Measurements from ENCODE around the gene ENPP3.
A peak's percentile ranks its signal among the peaks of the same experiment; 100 is the strongest.

The ENPP3 gene

DNA sequence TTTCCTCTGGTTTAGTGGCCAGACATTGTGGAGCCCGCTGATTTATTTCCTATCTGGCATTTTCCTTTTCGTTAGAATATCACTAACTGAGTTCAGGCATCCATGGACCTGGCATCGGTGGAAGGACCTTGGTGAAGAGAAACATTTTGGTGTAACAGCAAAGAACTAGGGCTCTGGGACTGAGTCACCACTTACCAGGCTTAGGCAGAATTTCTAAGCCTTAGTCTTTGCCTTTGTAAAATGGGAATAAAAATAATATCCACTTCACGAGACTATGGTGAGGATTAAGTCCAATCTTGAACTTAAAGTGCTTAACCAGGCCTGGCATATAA lies 128.7 kb downstream of the ENPP3 start:
- no peak for DNase-seq (ENCODE audit: low spot score)

DNA sequence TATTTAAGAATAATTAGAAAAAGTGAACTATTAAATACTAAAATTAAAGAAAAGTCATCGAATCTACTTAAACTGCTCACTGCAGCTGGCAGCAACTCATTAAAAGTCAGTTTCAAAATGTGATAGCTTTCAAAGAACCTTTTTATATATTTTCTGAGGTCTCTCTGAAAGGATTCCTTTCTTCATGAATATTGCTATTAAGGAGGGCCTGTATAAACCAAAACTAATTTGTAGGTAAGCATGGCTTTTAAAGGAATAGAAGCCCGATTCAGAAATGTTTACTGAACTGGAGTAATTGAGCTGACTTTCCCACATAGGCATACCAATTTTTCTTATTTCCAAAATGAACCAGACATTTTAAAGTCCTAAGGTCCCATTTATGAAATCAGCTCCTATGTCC lies 129.5 kb downstream of the ENPP3 start:
- DNase-seq (ENCODE audit: low spot score): no peak

DNA sequence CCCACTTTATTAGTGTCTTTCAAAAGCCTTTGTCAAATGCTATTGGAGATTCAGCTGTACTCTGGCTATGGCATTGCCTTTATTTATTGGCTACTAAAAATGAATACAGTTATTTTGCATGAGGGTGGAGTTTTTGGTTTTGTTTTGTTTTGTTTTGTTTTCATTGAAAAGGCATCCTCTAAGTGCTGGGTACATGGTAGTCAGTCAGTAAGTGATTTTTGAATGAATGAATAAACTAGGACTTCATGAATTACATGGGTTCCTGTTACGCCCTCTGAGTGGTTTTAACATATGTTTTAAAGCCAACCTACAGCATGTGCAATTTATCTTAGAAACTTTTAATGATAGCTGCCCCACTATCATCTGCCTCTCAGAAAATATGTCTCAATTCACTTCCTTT lies 131.9 kb downstream of the ENPP3 start:
- DNase-seq (ENCODE audit: low spot score): no peak

- no peak for DNase-seq (ENCODE audit: low spot score)
Measured at GRCh38 chr6:131769385-131770141, 132.5 kb downstream of the ENPP3 start.

DNA sequence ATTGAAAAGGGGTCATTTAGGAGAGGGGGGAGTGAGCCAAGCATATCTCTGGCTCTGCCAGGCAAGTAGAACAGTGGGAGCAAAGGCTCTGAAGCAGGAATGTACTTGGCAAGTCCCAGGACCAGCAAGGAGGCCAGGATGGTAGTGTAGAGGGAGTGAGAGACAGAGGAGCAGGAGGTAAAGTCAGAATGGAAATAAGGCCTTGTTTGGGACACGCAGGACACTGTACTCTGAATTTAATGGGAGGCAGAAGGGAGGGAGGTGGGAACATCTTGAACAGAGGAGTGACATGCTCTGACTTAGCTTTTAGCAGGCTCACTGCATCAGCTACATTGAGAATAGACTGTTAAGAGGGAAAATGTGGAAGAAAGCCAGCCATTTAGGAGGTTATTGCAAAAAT lies 133.7 kb downstream of the ENPP3 start:
- no peak for DNase-seq (ENCODE audit: low spot score)

DNA sequence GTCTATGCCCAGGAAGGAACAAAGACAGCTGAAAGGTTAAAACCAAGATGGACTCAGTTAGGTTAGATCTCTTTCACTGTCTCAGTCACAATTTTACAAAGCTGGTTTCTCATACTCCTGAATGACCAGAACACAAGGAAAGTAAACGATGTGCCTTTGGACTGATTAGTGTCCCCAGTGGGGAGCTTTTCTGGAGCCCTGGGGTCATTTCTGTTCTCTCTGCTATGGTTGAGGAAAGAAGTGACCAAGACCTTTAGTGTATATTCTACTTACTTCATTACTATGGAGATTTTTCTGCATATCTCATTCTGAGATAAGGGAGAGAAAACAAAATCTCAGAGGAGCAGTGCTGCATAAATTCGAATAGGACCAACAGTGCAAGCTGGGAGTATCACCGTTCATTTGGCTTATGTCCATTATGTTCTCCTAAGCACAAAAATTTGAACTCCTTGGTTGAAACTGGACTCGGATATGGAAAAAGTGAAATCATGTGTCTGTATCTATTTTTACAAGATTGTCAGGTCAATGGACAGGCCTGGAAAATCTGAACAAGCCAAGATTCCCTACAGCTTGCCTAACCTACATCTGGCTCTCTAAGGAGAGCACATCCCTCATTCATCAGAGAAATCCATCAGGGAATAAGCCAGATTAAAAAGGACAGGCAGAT lies 136.3 kb downstream of the ENPP3 start:
- DNase-seq (ENCODE audit: low spot score): no peak

GRCh38 chr6:131775886-131776285 lies 138.8 kb downstream of the ENPP3 start:
- no peak for DNase-seq (ENCODE audit: low spot score)

DNA sequence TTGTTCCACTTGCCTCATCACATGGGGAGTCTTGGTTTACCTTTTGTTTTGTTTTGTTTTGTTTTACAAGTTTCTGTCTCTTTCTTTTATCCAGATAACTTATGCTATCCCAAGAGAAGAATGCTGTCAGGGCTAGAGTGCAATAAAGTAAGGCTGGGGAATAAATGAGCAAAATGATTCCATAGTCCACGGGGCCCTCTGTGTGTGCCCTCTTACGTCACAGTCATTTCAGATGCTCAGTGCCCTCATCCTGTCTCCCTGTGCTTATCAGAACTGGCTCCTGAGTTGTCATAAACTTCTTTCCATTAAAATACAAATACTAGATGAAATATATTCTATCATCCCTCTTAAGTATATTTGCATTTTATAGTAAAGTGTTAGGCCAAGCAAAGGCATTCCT lies 139.9 kb downstream of the ENPP3 start:
- no peak for DNase-seq (ENCODE audit: low spot score)

DNA sequence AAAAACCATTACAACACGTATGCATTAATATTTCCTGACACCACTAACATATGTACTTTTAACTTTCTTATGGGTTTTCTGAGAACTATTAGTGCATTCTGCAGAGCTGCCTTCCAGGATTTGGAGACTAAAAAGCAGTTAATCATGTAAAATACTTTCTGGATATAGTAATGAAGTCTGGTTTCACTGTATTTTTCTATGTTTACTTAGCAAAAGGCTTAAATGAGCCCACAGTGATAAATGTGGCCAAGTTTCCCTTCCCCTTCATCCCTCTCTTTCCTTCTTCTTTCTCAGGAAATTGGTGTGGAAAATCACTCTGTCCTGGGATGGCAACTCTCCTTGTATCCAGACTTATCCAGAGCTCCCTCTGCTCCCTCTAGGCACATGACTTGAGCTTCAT lies 141.1 kb downstream of the ENPP3 start:
- DNase-seq (ENCODE audit: low spot score): no peak

GRCh38 chr6:131779304-131779703 lies 142.2 kb downstream of the ENPP3 start:
- DNase-seq (ENCODE audit: low spot score): no peak

GRCh38 chr6:131780600-131780999 lies 143.5 kb downstream of the ENPP3 start:
- DNase-seq (ENCODE audit: low spot score): no peak

DNA sequence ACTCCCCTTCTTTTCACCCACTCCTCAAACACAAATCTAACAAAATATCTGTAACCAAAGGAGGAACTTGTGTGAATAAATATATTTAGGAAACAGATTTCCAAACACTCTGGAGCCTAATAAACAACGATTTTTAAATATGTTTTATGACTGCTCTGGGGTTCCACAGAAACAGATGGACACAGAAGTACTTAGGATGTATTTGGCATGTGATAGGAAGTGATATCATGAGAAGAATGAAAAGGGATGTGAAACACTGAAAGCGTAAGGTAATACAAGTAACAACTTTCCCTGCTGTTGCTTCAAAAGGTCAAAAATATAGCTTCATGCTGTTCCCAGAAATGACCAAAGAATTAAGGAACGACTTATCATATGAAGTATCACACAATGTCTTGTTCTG lies 144.6 kb downstream of the ENPP3 start:
- no peak for DNase-seq (ENCODE audit: low spot score)

DNA sequence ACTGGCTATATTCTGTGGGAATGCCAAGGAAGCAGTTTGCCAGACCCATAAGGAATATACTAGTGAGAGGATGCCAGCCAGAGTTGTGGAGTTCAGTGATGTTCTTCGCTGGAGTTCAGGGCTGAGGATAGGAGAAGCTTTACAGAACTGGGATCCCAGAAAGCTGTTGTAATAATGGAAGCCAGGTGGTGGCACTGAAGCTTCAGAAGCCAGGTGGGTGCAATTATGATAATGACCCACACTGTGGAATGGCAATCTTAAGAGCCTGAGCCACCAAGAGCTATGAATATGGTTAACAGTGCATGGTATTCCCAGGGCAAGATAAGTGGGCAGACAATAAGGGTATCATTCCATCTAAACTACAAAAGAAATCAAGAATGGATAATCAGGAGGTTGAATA lies 145.7 kb downstream of the ENPP3 start:
- DNase-seq (ENCODE audit: low spot score): no peak

- DNase-seq (ENCODE audit: low spot score): no peak
Measured at GRCh38 chr6:131784561-131784960, 147.5 kb downstream of the ENPP3 start.

DNA sequence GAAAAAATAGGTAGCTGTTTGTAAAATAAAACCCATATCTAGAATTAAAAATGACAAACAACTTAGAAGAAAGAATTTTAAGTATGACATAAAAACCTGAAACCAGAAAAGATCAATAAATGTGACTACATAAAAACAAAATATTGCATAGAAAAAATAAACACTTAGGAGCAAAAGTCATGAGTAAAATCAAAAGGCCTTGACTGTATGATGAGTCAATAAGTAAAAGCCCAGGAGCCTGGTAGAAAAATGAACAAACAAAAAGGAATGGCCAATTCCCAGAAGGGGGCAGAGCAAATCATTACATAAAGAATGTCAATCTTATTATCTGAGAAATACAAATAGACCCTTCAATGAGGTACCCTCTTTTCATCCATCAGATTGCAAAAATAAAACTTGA lies 150.0 kb downstream of the ENPP3 start:
- DNase-seq (ENCODE audit: low spot score): no peak

GRCh38 chr6:131787766-131788712 lies 150.9 kb downstream of the ENPP3 start:
- DNase-seq (ENCODE audit: low spot score): peak; percentile 22

GRCh38 chr6:131789219-131789618 lies 152.1 kb downstream of the ENPP3 start:
- DNase-seq (ENCODE audit: low spot score): no peak

GRCh38 chr6:131791476-131791875 lies 154.4 kb downstream of the ENPP3 start:
- DNase-seq (ENCODE audit: low spot score): no peak

- DNase-seq (ENCODE audit: low spot score): peak; percentile 9
Measured at GRCh38 chr6:131792091-131792496, 155.0 kb downstream of the ENPP3 start.

DNA sequence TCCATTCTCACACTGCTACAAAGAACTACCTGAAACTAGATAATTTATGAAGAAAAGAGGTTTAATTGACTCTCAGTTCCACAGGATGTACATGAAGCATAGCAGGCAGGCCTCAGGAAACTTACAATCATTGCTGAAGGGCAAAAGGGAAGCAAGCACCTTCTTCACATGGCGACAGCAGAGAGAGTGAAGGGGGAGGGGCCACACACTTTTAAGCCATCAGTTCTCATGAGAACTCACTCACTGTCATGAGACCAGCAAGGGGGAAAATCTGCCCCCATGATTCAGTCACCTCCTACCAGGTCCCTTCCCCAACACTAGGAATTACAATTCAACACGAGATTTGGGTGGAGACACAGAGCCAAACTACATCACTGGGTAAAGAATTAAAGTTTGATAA lies 158.3 kb downstream of the ENPP3 start:
- no peak for DNase-seq (ENCODE audit: low spot score)

All from AG08396 (cell line).